ENCODE data around the gene OR8A1.

Gene OR8A1

DNA sequence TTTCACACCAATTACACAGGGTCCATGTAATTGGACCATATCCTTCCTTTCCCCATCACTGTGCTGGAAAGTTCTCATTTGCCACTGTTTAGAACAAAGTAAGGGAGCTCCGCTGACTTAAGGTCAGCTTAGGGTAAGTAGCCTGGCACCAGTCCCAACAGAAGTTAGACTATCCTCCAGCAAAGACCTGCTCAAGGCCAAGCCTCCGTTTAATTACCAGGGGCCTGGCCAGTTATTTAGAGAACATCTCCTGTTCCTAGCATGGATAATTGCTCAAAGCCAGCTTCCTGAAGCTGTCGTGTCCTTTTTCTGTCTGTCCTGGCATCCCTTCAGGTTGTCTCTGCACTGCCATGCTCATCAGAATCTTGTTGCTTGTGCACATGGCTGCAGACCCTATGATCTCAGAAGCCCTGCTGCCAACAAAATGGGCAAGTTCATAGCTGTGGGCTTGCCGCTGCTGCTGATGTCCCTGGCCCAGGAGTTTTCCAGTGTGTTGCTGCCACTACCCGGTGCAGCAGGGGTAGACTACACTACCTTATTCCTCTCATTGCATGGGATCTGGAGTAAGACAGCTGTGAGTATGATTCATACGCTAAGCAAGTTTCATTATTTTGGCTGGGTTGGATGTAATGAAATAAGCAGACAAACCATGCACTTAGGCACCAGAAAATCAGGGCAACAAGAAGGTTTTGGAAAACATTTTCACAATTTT, 8.1 kb downstream of the OR8A1 start:
- DNase-seq (ENCODE audit: low read depth), result no peak
- no peak overlapping the region for H3K4me3 ChIP-seq (ENCODE audit: control insufficient read depth, low read depth, low read length)
- TF ChIP-seq CTCF (IDR thresholded peaks at IDR 0.05; ENCODE audit: control insufficient read depth, insufficient read depth, low read depth, low read length, missing control alignments), result no peak

DNA sequence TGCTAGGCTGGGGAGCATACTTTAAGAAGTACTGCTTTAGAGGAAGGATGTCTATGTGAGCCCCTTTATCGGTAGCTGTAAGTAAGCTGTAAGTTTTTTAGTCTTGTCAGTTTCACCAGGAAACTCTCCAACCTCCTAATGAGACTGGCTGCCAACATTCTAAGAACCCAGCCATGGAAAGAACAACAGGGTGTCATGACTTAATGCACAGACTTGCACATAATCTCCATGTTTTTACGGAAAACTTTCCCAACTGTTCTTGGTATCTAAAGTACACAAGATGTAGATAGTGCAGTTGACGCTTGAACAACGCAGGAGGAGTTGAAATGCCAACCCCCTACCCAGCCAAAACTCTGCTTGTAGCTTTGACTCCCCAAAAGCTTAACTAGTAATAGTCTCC, 9.0 kb downstream of the OR8A1 start:
- no peak overlapping the region for H3K4me3 ChIP-seq (ENCODE audit: control insufficient read depth, low read depth, low read length)
- no peak for TF ChIP-seq CTCF (IDR thresholded peaks at IDR 0.05; ENCODE audit: control insufficient read depth, insufficient read depth, low read depth, low read length, missing control alignments)
- DNase-seq (ENCODE audit: low read depth), result no peak

DNA sequence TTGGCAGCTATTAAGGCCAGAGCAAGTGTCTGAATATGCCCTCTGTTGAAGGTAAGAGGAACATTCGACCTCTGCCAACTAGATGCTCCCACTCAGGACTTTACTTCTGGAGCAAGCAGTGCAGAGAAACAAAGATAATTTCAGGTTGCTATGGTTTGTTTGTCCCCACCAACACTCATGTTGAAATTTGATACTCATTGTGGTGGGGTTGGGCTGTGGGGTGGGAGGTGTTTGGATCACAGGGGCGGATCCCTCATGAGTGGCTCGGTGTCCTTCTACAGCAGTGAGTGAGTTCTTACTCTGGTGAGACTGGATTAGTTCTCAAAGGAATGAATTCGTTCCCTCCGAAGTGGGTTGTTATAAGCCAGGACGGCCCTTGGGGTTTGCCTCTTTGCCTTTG, 12.0 kb downstream of the OR8A1 start:
- DNase-seq (ENCODE audit: low read depth), result no peak
- H3K4me3 ChIP-seq (ENCODE audit: control insufficient read depth, low read depth, low read length), result no peak overlapping the region
- no peak for TF ChIP-seq CTCF (IDR thresholded peaks at IDR 0.05; ENCODE audit: control insufficient read depth, insufficient read depth, low read depth, low read length, missing control alignments)

- DNase-seq (ENCODE audit: low read depth), result no peak
- no peak for TF ChIP-seq CTCF (IDR thresholded peaks at IDR 0.05; ENCODE audit: control insufficient read depth, insufficient read depth, low read depth, low read length, missing control alignments)
- no peak overlapping the region for H3K4me3 ChIP-seq (ENCODE audit: control insufficient read depth, low read depth, low read length)
Measured at GRCh38 chr11:124582565-124582964, 12.8 kb downstream of the OR8A1 start.

- no peak for DNase-seq (ENCODE audit: low read depth)
- no peak for TF ChIP-seq CTCF (IDR thresholded peaks at IDR 0.05; ENCODE audit: control insufficient read depth, insufficient read depth, low read depth, low read length, missing control alignments)
- no peak overlapping the region for H3K4me3 ChIP-seq (ENCODE audit: control insufficient read depth, low read depth, low read length)
Measured at GRCh38 chr11:124583781-124584180, 14.0 kb downstream of the OR8A1 start.

- no peak for TF ChIP-seq CTCF (IDR thresholded peaks at IDR 0.05; ENCODE audit: control insufficient read depth, insufficient read depth, low read depth, low read length, missing control alignments)
- no peak for DNase-seq (ENCODE audit: low read depth)
- H3K4me3 ChIP-seq (ENCODE audit: control insufficient read depth, low read depth, low read length), result no peak overlapping the region
Measured at GRCh38 chr11:124584681-124585372, 15.0 kb downstream of the OR8A1 start.

Measured in AG09309 (cell line).